ENCODE data around the gene LRRK1. TPM values are rescaled to one million over a fixed set of nuclear protein-coding genes. Genes with fewer than 3 reads are reported as not detected.

The LRRK1 gene
- polyA plus RNA-seq, 1 of the 3 experiments (the other 2 are of a cell fraction) = 6.9 TPM

DNA sequence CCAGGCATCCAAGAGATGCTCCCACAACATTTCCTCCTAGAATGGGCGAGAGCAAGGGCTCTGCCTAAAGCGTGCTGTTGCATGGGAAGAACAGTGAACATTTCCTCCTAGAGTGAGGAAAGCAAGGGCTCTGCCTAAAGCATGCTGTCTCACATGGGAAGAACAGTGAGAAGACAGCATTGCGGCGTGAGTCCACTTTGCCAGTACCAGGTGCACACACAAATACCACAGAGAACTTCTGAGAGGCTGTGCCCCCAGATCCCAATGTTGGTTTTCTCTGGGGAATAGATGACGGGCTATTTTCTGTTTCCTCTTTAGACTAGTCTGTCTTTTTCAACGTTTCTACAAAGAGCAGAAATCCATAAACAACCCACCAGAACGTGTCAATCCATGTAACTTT, 142.9 kb downstream of the LRRK1 start:
- Histone ChIP-seq H3K27ac (ENCODE audit: low read depth in 2 of 2, low read length in 1 of 2) (no peak overlapping the region), H3K36me3 (replicated peaks in 1 of 2; ENCODE audit: control insufficient read depth in 1 of 2, insufficient read depth in 2 of 2, low read length in 1 of 2) (peaks cover 0 to 22% of the 10 kb centered on the region in 2 experiments), H3K9me3 (no peaks in the 10 kb centered on the region), H3K4me1 (ENCODE audit: control insufficient read depth in 1 of 2, insufficient read depth in 2 of 2, low read depth in 1 of 2, low read length in 1 of 2) (peaks cover 0 to 16% of the 10 kb centered on the region in 2 experiments; a peak in 1 of 4 replicates), H3K4me2 (no peak overlapping the region), H3F3A (replicated peaks; ENCODE audit: insufficient read depth) (no peaks in the 10 kb centered on the region), H3K79me2 (ENCODE audit: insufficient read depth) (no peaks in the 10 kb centered on the region), H2AFZ (ENCODE audit: low read depth) (no peak overlapping the region), H4K20me1 (ENCODE audit: insufficient read depth) (no peaks in the 10 kb centered on the region), H3K9ac (no peak overlapping the region), H3K9me2 (no peaks in the 10 kb centered on the region), H3K27me3 (ENCODE audit: insufficient read depth) (no peaks in the 10 kb centered on the region), H3K4me3 (ENCODE audit: low read depth in 2 of 2, low read length in 1 of 2) (no peak overlapping the region)
- WGBS (ENCODE audit: low lambda C conversion rate) = 90% methylated on average over 7 of the region's 7 CpGs
- CTCF ChIA-PET = no interaction called here
- TF ChIP-seq YY1 (IDR thresholded peaks at IDR 0.05; ENCODE audit: low read depth) = no peak
- no peak for TF ChIP-seq ELF1 (IDR thresholded peaks at IDR 0.05)
- no peak for TF ChIP-seq RAD21 (IDR thresholded peaks at IDR 0.05; ENCODE audit: low read length)
- no peak for TF ChIP-seq FOSL2 (IDR thresholded peaks at IDR 0.05; ENCODE audit: borderline replicate concordance, low read depth)
- no peak for TF ChIP-seq SMC3 (IDR thresholded peaks at IDR 0.05; ENCODE audit: low read depth, low read length)
- TF ChIP-seq RXRA (IDR thresholded peaks at IDR 0.05; ENCODE audit: borderline replicate concordance, low read depth) = no peak
- TF ChIP-seq EZH2phosphoT487 (IDR thresholded peaks at IDR 0.05; ENCODE audit: borderline replicate concordance, low read depth) = no peak
- no peak for DNase-seq
- POLR2A ChIA-PET = no interaction called here

DNA sequence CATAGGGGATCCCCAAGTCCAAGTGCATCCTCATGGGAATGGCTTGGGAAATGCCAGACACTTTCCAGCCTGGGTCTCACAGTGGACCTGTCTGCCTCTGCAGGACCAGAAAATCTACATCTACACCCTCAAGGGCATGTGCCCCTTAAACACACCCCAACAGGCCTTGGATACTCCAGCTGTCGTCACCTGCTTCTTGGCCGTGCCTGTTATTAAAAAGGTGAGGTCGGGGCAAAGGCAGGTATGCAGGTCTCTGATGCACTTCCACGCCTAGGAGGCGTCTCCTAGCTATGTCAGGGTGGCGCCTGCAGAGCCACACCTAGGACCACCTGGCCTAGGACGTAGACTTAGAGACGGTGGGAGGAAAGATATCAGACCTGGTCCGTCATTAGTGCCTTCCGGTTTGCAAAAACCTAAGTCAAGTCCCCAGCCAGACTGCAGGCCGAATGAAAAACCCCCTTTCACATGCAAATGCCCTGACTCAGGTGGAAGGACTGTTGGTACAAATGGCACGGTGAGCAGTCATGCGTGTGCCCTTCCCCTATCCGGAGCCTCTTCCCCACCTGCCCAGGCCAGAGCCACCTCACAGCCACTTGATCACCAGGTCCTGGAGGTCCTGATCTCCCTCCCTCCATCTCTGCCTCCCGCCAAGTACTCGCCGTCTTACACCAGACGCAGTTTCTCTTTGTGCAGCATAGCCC, 143.5 kb downstream of the LRRK1 start:
- no peak overlapping the region for H2AFZ ChIP-seq (ENCODE audit: low read depth)
- H3F3A ChIP-seq (replicated peaks; ENCODE audit: insufficient read depth) = no peaks in the 10 kb centered on the region
- no peak overlapping the region for H3K9ac ChIP-seq
- H3K4me2 ChIP-seq = no peak overlapping the region
- no peak overlapping the region for H3K4me3 ChIP-seq (ENCODE audit: low read depth in 2 of 2, low read length in 1 of 2)
- H3K9me2 ChIP-seq = no peaks in the 10 kb centered on the region
- no peaks in the 10 kb centered on the region for H4K20me1 ChIP-seq (ENCODE audit: insufficient read depth)
- TF ChIP-seq SMC3 (IDR thresholded peaks at IDR 0.05; ENCODE audit: low read depth, low read length) (no peak), TEAD4 (IDR thresholded peaks at IDR 0.05; ENCODE audit: borderline replicate concordance, insufficient read depth) (no peak), PBX3 (IDR thresholded peaks at IDR 0.05) (no peak), MXI1 (IDR thresholded peaks at IDR 0.05; ENCODE audit: low read depth, low read length) (no peak), GABPA (IDR thresholded peaks at IDR 0.05; ENCODE audit: low read depth) (no peak), RAD21 (IDR thresholded peaks at IDR 0.05; ENCODE audit: low read length) (no peak), MEF2A (IDR thresholded peaks at IDR 0.05; ENCODE audit: borderline replicate concordance, low read depth) (no peak), RXRA (IDR thresholded peaks at IDR 0.05; ENCODE audit: borderline replicate concordance, low read depth) (no peak), NFIC (IDR thresholded peaks at IDR 0.05; ENCODE audit: borderline replicate concordance) (no peak), TCF12 (IDR thresholded peaks at IDR 0.05) (no peak), TAF1 (IDR thresholded peaks at IDR 0.05; ENCODE audit: borderline replicate concordance, low read depth, low read length) (no peak), USF2 (IDR thresholded peaks at IDR 0.05; ENCODE audit: borderline replicate concordance, low read depth, low read length) (no peak)
- TF ChIP-seq, protein P1, sequence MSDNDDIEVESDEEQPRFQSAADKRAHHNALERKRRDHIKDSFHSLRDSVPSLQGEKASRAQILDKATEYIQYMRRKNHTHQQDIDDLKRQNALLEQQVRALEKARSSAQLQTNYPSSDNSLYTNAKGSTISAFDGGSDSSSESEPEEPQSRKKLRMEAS (IDR thresholded peaks at IDR 0.05; ENCODE audit: low read depth) = no peak
- POLR2A ChIA-PET = no interaction called here
- H3K79me2 ChIP-seq (ENCODE audit: insufficient read depth) = no peaks in the 10 kb centered on the region
- 93% methylated on average over 17 of the region's 18 CpGs for WGBS (ENCODE audit: low lambda C conversion rate)
- H3K27ac ChIP-seq (ENCODE audit: low read depth in 2 of 2, low read length in 1 of 2) = no peak overlapping the region
- H3K4me1 ChIP-seq (ENCODE audit: control insufficient read depth in 1 of 2, insufficient read depth in 2 of 2, low read depth in 1 of 2, low read length in 1 of 2) = peaks cover 0 to 16% of the 10 kb centered on the region in 2 experiments; a peak in 1 of 4 replicates
- CTCF ChIA-PET = no interaction called here
- no peaks in the 10 kb centered on the region for H3K27me3 ChIP-seq (ENCODE audit: insufficient read depth)
- H3K36me3 ChIP-seq (replicated peaks in 1 of 2; ENCODE audit: control insufficient read depth in 1 of 2, insufficient read depth in 2 of 2, low read length in 1 of 2) = peaks cover 0 to 22% of the 10 kb centered on the region in 2 experiments
- no peaks in the 10 kb centered on the region for H3K9me3 ChIP-seq
- no peak for DNase-seq
